ENCODE data around the gene HBE1.
"Not testable (repeated sequence)": the region's sequence is repeated elsewhere in the genome, so short reads cannot be mapped to it uniquely, and the experiment has no call there.

The HBE1 gene

GRCh38 chr11:5253440-5253839 lies 16.3 kb downstream of the HBE1 start:
- not testable (repeated sequence) for DNase-seq (ENCODE audit: low read depth in 1 of 2, low spot score in 1 of 2)

- no peak for DNase-seq (ENCODE audit: low read depth in 1 of 2, low spot score in 1 of 2)
Measured at GRCh38 chr11:5252919-5253265, 16.9 kb downstream of the HBE1 start.

GRCh38 chr11:5252192-5252918 lies 17.4 kb downstream of the HBE1 start:
- DNase-seq (ENCODE audit: low read depth in 1 of 2, low spot score in 1 of 2), result no peak

- DNase-seq (ENCODE audit: low read depth in 1 of 2, low spot score in 1 of 2), result no peak
Measured at GRCh38 chr11:5251746-5252145, 18.0 kb downstream of the HBE1 start.

GRCh38 chr11:5250543-5251204 lies 19.1 kb downstream of the HBE1 start:
- no peak for DNase-seq (ENCODE audit: low read depth in 1 of 2, low spot score in 1 of 2)

GRCh38 chr11:5249807-5250396 lies 19.8 kb downstream of the HBE1 start, which contains the start of gene HBG1:
TSS of gene HBG1 (minus strand) at chr11:5249857. CDS start at chr11:5249804, 53 bp downstream.
- DNase-seq (ENCODE audit: low read depth in 1 of 2, low spot score in 1 of 2), result not testable (repeated sequence)

GRCh38 chr11:5248498-5248897 lies 21.2 kb downstream of the HBE1 start:
- DNase-seq (ENCODE audit: low read depth in 1 of 2, low spot score in 1 of 2), result not testable (repeated sequence)

GRCh38 chr11:5247472-5248192 lies 22.1 kb downstream of the HBE1 start:
- DNase-seq (ENCODE audit: low read depth in 1 of 2, low spot score in 1 of 2), result no peak

GRCh38 chr11:5246772-5247471 lies 22.8 kb downstream of the HBE1 start:
- DNase-seq (ENCODE audit: low read depth in 1 of 2, low spot score in 1 of 2), result no peak

- no peak for DNase-seq (ENCODE audit: low read depth in 1 of 2, low spot score in 1 of 2)
Measured at GRCh38 chr11:5245155-5245554, 24.6 kb downstream of the HBE1 start.

GRCh38 chr11:5243816-5244180 lies 25.9 kb downstream of the HBE1 start:
- no peak for DNase-seq (ENCODE audit: low read depth in 1 of 2, low spot score in 1 of 2)

GRCh38 chr11:5242933-5243815 lies 26.6 kb downstream of the HBE1 start:
- DNase-seq (ENCODE audit: low read depth in 1 of 2, low spot score in 1 of 2), result no peak

- DNase-seq (ENCODE audit: low read depth in 1 of 2, low spot score in 1 of 2), result no peak
Measured at GRCh38 chr11:5242208-5242607, 27.5 kb downstream of the HBE1 start.

- no peak for DNase-seq (ENCODE audit: low read depth in 1 of 2, low spot score in 1 of 2)
Measured at GRCh38 chr11:5241458-5241857, 28.3 kb downstream of the HBE1 start.

- DNase-seq (ENCODE audit: low read depth in 1 of 2, low spot score in 1 of 2), result no peak
Measured at GRCh38 chr11:5240458-5240857, 29.3 kb downstream of the HBE1 start.

GRCh38 chr11:5240056-5240455 lies 29.7 kb downstream of the HBE1 start:
- DNase-seq (ENCODE audit: low read depth in 1 of 2, low spot score in 1 of 2), result no peak

GRCh38 chr11:5239046-5239445 lies 30.7 kb downstream of the HBE1 start:
- no peak for DNase-seq (ENCODE audit: low read depth in 1 of 2, low spot score in 1 of 2)

GRCh38 chr11:5238486-5238885 lies 31.3 kb downstream of the HBE1 start:
- no peak for DNase-seq (ENCODE audit: low read depth in 1 of 2, low spot score in 1 of 2)

- DNase-seq (ENCODE audit: low read depth in 1 of 2, low spot score in 1 of 2), result no peak
Measured at GRCh38 chr11:5237420-5237819, 32.3 kb downstream of the HBE1 start.
